Calu3 (cell line): ENCODE data around the gene SEMA5A. TPM values are rescaled to one million over a fixed set of nuclear protein-coding genes. Genes with fewer than 3 reads are reported as not detected.

ENCODE experiments used
- BruUV-seq: library from RNA; stranded (reverse); fragments of 400-500 nt; replicated peaks from 2 replicates; lab custom pipeline; 2021; lab: Mats Ljungman, UMichigan
- CTCF ChIA-PET: fragments of 300-600 bp; sonication (Branson Sonifier 250); formaldehyde crosslinking; loops from one replicate; lab custom pipeline; 2022; ENCODE audit warnings: antibody characterized with exemption; lab: Charles Lee
- DNase-seq: peaks from one replicate; pipeline ENCODE4 v3.0.0; 2022
- H3K27ac Mint-ChIP-seq: one replicate; pipeline ENCODE4 v1.8.0; 2022; ENCODE audit warnings: mixed read lengths; ENCODE audit not compliant: unreplicated experiment
- H3K27me3 Mint-ChIP-seq: one replicate; pipeline ENCODE4 v1.8.0; 2022; ENCODE audit warnings: mixed read lengths; ENCODE audit not compliant: unreplicated experiment
- H3K36me3 Mint-ChIP-seq: one replicate; pipeline ENCODE4 v1.8.0; 2022; ENCODE audit warnings: mild to moderate bottlenecking, moderate library complexity, mixed read lengths; ENCODE audit not compliant: insufficient read depth, unreplicated experiment
- H3K4me1 Mint-ChIP-seq: one replicate; pipeline ENCODE4 v1.8.0; 2022; ENCODE audit warnings: mild to moderate bottlenecking, low read depth, mixed read lengths; ENCODE audit not compliant: unreplicated experiment
- H3K4me3 Mint-ChIP-seq: one replicate; pipeline ENCODE4 v1.8.0; 2022; ENCODE audit warnings: mild to moderate bottlenecking, low read depth, moderate library complexity, mixed read lengths; ENCODE audit not compliant: unreplicated experiment
- H3K9me3 Mint-ChIP-seq: one replicate; pipeline ENCODE4 v1.8.0; 2022; ENCODE audit warnings: low read depth, mixed read lengths; ENCODE audit not compliant: unreplicated experiment
- CTCF ChIP-seq: fragments of 200-600 bp; IDR thresholded peaks from one replicate; pipeline ENCODE4 v1.8.0; 2022; ENCODE audit warnings: antibody characterized with exemption; ENCODE audit not compliant: unreplicated experiment
- intact Hi-C: fragments of 100-400 bp; cut with micrococcal nuclease; formaldehyde crosslinking; loops from one replicate; pipeline ENCODE4 v1.10.0; 2022; ENCODE audit not compliant: unreplicated experiment
- total RNA-seq: library from RNA; stranded (reverse); gene quantifications from 2 replicates; pipeline ENCODE4 v1.2.3, GENCODE V29; 2022

SEMA5A gene
- total RNA-seq, 1 experiment from 2014 or later: 0.52 TPM

DNA sequence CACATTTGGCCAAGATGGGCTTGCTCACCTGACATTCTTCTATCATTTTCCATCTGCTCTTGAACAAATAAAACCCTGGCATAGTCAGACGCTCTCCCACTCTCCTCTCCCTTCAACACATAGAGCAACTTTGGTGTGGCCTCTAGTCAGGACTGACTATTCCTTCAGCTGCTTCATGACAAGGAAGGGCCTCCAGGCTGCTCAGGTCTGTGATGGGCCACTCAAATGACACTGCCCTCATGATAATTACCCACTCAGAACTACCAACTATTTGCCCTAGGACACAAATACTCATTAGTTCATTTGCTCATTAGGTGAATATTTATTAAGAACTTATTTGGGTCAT, 376.3 kb downstream of the SEMA5A start:
- Mint-ChIP-seq H3K4me3 (no peak overlapping the region), H3K27ac (no peak overlapping the region), H3K4me1 (no peaks in the 10 kb centered on the region), H3K27me3 (no peaks in the 10 kb centered on the region), H3K36me3 (no peaks in the 10 kb centered on the region), H3K9me3 (peaks cover 4% of the 10 kb centered on the region)
- no peak for DNase-seq
- no TSS peak for BruUV-seq
- CTCF ChIA-PET: no interaction called here
- TF ChIP-seq CTCF: no peak
- intact Hi-C loops: no loop called here

DNA sequence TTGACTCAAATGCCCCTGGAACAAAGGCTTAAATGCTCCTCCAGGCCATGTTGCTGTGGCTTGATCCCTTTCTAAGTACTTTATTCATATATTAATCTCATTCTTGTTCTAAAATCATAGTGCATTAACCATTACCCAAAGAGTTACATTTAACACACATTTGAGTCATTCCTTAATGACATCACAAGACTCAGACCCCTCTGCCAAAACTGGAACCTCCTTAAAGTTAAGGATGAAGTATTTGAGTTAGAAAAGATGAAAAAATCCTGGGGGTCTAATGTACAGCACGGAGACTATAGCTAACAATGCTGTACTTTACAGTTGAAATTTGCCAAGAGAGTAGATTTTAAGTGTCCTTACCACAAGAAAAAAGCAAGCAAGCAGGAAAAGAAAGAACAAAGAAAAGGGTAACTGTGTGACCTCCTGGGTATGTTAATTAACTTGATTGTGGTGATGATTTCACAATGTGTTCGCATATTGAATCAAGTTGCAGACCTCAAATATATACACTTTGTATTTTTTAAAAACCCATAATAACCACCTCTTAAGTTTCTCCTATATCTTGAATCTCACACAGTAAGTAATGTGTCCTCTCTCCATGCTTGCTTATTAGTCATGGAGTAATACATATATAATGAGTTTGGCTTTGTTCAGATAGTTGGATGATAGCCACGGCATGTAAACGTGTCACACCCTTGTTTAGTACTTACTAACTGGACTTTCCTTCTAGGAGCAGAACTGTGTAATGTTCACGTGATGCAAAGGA, 376.9 kb downstream of the SEMA5A start:
- H3K36me3 Mint-ChIP-seq: no peaks in the 10 kb centered on the region
- CTCF ChIA-PET: no interaction called here
- DNase-seq: no peak
- no TSS peak for BruUV-seq
- no peak for TF ChIP-seq CTCF
- H3K9me3 Mint-ChIP-seq: peaks cover 4% of the 10 kb centered on the region
- intact Hi-C loops: no loop called here
- H3K4me3 Mint-ChIP-seq: no peak overlapping the region
- no peaks in the 10 kb centered on the region for H3K27me3 Mint-ChIP-seq
- no peaks in the 10 kb centered on the region for H3K4me1 Mint-ChIP-seq
- H3K27ac Mint-ChIP-seq: no peak overlapping the region

DNA sequence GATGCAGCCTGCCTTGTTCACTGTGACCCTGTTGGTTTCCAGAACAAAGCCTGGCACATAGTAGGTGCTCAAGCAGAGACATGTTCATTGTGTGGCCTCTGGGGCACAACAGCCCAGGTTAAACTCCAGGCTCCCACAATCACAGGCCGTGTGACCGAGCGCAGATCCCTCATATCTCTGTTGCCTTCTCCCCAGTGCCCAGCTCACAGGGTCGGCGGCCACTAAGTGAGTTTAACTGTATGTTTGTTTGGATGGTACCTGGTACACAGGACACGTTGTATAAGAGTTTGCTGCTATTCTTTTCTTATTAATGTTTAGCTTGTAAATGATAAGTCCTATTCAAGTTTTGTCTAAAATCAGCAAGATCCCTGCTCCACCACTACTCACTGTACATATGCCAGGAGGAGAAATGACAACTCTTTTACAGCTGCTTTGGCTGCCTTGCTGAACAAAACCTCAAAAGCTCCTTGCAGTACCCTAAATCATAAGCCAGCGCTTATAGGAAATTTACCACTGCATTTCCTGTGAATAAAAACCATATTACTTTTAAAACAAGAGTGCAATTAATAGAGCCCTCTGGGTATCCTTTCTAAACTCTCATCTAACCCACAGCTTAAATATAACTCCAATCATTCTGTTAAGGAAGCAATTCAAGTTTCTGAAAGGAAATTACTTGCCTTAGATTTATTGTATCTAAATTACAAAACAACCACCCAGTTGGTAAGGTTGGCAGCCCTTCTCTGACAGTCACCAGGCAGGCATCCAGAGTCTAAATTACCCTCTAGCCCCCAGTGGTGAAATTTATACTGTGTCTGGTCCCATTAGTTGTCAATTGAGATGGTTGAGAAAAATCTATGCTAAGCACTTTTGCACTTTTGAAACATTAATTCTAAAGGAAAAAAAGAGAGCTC, 379.4 kb downstream of the SEMA5A start:
- CTCF ChIA-PET: no interaction called here
- Mint-ChIP-seq H3K27me3 (no peaks in the 10 kb centered on the region), H3K4me3 (no peak overlapping the region), H3K4me1 (no peaks in the 10 kb centered on the region), H3K36me3 (no peaks in the 10 kb centered on the region), H3K27ac (no peak overlapping the region), H3K9me3 (peaks cover 4% of the 10 kb centered on the region)
- no TSS peak for BruUV-seq
- intact Hi-C loops: no loop called here
- TF ChIP-seq CTCF: no peak
- no peak for DNase-seq

DNA sequence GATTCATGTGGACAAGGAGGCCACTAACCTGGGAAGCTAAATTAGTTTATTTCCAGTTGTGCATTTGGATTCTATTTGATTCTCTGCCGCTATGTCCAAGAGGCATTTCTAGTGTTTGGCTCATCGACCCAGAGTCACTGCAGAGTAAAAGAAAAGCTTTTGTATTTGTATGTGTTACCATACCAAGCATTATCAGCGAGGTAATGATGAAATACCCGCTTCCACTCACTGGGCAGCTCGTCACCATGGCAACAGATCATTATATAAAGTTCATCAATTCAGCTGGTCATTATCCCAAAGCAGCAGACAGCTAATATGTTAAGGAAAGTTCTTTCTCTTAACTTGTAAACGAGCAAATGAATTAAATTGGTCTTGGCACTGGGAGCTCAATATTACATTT, 380.3 kb downstream of the SEMA5A start:
- intact Hi-C loops: no loop called here
- no peak overlapping the region for H3K27ac Mint-ChIP-seq
- no peaks in the 10 kb centered on the region for H3K36me3 Mint-ChIP-seq
- peaks cover 4% of the 10 kb centered on the region for H3K9me3 Mint-ChIP-seq
- no peaks in the 10 kb centered on the region for H3K4me1 Mint-ChIP-seq
- DNase-seq: no peak
- no peaks in the 10 kb centered on the region for H3K27me3 Mint-ChIP-seq
- BruUV-seq: no TSS peak
- TF ChIP-seq CTCF: no peak
- H3K4me3 Mint-ChIP-seq: no peak overlapping the region
- CTCF ChIA-PET: no interaction called here
